ENCODE data around the gene ELMO1.
A peak's percentile ranks its signal among the peaks of the same experiment; 100 is the strongest.

Gene ELMO1

GRCh38 chr7:37310327-37311080, 138.2 kb downstream of the ELMO1 start:
- DNase-seq: no peak

DNA sequence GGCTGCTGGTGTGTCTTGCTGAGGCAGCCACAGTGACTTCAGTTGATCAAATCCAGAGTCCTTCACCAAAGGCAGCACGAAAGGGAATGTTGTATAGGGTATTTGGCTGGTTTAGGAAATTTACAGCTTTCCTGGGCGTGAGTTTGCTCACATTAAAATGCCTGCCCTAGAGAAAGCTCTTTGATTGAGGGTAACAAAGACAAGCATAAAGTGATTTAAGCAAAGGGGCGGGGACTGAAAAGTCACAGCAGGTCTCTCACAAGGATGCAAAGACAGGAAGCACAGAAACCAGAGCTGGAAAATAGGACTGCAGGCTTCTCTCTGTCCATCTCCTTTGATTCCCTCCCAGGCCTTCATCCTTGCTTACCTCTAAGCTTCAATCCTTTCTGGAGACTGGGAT, 139.2 kb downstream of the ELMO1 start:
- no peak for DNase-seq

- no peak for DNase-seq
These were observed 143.7 kb downstream of the ELMO1 start for GRCh38 chr7:37304921-37305320.

- DNase-seq: no peak
These were observed 151.1 kb downstream of the ELMO1 start for GRCh38 chr7:37297546-37297945.

GRCh38 chr7:37295401-37295800, 153.3 kb downstream of the ELMO1 start:
- no peak for DNase-seq

DNA sequence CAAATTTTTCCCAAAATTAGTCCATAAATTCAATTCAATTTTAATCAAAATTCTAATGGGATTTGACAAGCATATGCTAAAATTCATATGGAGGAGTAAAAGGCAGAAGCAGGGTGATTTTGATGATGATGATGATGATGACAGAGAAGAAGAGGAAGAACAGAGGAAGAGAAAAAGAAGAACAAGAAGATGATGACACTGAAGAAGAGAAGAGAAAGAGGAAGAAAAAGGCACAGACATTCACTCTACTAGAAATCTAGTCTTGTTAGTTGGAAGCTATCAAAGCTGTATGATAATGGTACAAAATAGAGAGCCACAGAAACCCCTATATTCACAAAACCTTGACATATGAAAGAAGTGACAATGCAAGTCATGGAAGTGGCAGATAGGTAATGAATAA, 157.9 kb downstream of the ELMO1 start:
- DNase-seq: no peak

- DNase-seq: no peak
These were observed 158.9 kb downstream of the ELMO1 start for GRCh38 chr7:37289781-37290180.

DNA sequence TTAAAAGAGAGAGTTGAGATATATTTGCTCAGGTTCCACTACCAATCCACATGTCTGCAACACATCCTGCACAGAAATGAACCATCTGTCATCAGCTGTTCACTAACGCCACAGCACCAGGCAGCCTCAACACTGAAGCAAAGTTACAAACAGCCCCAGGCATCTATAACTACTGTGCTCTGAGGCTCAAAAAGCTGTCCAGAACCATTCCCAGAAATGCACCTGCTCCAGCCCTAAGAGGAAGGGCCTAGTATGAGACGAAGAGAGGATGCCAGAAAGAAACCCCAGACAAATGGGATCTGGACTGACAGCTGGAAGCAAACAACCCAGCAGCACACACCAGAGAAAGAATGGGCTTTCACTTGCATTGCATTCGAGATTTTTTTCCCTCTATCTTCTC, 159.3 kb downstream of the ELMO1 start:
- no peak for DNase-seq

- no peak for DNase-seq
These were observed 161.4 kb downstream of the ELMO1 start for GRCh38 chr7:37287131-37287855.

DNA sequence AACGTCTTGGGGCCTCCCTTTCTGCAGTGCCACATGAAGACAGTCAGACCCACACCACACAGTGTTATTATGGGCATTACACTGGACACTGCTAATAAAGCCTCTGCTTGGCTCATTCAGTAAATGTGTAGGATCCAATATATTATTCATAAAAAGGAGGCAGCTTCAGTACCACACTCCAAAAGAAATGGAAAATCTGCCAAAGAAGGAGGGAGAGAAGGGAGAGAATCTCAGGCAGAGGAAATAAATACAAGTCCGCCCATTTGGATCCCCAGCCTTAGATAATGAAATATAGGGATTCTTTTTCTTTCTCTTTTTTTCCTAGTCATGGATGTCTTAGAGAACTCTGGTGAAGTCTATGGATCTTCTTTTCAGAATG, 162.2 kb downstream of the ELMO1 start:
- DNase-seq: no peak

DNA sequence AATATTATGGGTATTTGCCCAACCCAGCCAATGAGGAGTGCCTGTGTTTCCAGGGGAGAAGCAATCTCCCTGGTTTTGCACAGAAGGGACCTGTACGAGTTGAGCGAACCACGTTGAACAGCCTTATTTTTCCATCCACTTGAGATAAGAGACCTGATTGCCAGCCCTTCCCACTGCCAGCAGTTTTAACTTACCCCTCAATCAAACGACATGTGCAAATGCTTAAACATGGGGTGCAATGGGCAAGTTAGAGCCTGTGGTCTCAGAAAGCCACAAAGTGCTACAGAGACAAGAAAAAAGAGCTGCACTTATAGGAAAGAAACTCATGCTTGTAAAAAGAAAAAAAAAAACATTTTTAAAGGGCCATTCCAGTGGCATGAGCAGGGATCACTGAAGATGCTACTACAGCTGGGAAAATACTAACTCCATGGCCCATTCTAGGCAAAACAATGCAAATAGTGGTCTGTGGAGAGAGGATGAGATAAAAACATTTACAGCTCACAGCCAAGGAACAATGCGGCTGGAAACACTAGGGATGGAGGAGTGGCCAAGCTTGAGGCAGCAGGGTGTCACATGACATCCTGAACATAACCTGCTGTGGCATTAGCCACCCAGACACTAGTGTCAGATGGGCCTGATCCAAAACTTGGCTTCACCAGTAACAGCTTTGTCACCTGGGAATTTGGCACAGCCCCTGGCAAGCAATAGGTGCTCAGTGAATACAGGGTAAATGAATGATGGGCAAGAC, 162.8 kb downstream of the ELMO1 start:
- no peak for DNase-seq

- peak in 9 of 14 donors; percentile 18 to 81 (median 71) for DNase-seq
These were observed 163.8 kb downstream of the ELMO1 start for GRCh38 chr7:37284805-37285231.

GRCh38 chr7:37284285-37284684, 164.4 kb downstream of the ELMO1 start:
- no peak for DNase-seq

- DNase-seq: no peak
These were observed 164.9 kb downstream of the ELMO1 start for GRCh38 chr7:37283716-37284115.

GRCh38 chr7:37282927-37283326, 165.7 kb downstream of the ELMO1 start:
- DNase-seq: peak in 1 of 14 donors; percentile 8

GRCh38 chr7:37282093-37282444, 166.6 kb downstream of the ELMO1 start:
- peak in 3 of 14 donors; percentile 29 to 68 (median 60) for DNase-seq

DNA sequence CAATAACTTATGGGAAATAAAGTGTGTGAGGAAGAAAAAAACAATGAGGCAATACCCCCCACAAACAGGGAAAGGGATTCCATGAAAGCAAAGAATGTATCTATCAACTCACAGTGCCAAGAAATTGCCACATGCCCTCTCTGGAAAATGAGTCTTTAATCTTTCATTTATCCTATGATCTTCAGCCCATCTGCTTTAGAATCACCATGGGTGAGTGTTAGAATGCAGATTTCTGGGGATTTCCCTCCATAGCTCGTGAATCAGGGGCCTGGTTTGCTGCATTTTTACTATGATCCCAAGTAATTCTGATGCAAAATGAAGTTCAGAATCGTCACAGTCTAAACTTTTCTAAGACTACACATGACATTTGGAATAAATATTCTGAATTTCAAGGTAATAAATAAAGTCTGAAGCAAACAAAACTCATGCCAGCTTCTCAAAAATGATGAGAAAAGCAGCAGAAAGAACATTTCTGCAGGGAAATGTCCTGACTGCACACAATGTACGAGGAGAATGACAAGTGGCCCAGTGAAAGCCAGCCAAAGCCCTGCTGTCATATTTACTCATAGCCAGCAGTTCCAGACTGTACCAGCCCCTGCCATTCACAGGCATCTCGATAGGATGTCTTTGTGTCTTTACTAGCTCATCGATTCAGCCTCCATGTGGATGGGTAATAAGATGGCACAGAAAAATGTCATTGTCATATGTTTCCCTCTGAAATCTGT, 167.1 kb downstream of the ELMO1 start:
- DNase-seq: peak in 11 of 14 donors; percentile 35 to 72 (median 60)

DNA sequence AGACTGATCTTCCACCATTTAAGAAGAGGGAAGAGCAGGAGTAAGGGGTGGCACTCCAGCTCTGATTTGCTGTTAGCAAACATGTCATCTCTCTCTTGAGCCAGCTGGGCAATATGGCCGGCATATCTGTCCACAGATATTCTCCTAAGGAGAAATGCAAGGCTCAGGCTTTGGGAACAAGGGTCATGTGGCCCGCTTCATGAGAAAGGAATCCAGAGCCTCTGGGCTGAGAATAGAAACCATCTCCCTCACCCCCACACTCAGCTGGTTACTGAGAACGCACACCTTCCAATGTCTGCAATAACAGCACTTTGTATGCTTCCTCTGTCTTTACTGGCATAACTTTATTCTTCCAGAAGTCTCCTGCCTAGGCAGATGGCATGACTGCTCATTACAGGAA, 171.2 kb downstream of the ELMO1 start:
- no peak for DNase-seq

GRCh38 chr7:37275078-37275710, 173.5 kb downstream of the ELMO1 start:
- no peak for DNase-seq

GRCh38 chr7:37273891-37274290, 174.8 kb downstream of the ELMO1 start:
- DNase-seq: no peak

GRCh38 chr7:37269711-37270508, 178.8 kb downstream of the ELMO1 start:
- DNase-seq: no peak

Measured in C1 segment of cervical spinal cord (tissue), 14 donors.